Subcutaneous abdominal adipose tissue (tissue), 5 donors: ENCODE data around the gene TNPO1.
A peak's percentile ranks its signal among the peaks of the same experiment; 100 is the strongest.

Experiments used
- H3K27ac ChIP-seq: one replicate; pipeline ENCODE4 v1.7.0; 2013; ENCODE audit warnings: low read depth, mild to moderate bottlenecking, inconsistent platforms, low read length, moderate library complexity
- H3K27me3 ChIP-seq, 5 donors: one replicate each; pipeline ENCODE4 v1.7.0; 2013; ENCODE audit warnings: low read length in 5 of 5, inconsistent platforms in 1 of 5; ENCODE audit not compliant: control insufficient read depth in 5 of 5, insufficient read depth in 4 of 5
- H3K36me3 ChIP-seq, 5 donors: one replicate each; pipeline ENCODE4 v1.7.0; 2013; ENCODE audit warnings: low read length in 5 of 5; ENCODE audit not compliant: control insufficient read depth in 5 of 5, insufficient read depth in 5 of 5
- H3K4me1 ChIP-seq, 5 donors: one replicate each; pipeline ENCODE4 v1.7.0; 2013; ENCODE audit warnings: low read length in 5 of 5, mild to moderate bottlenecking in 3 of 5, moderate library complexity in 1 of 5; ENCODE audit not compliant: control insufficient read depth in 5 of 5, insufficient read depth in 5 of 5
- H3K4me3 ChIP-seq, 5 donors: one replicate each; pipeline ENCODE4 v1.7.0; 2013; ENCODE audit warnings: low read length in 5 of 5, low read depth in 1 of 5
- H3K9ac ChIP-seq, 5 donors: one replicate each; pipeline ENCODE4 v1.7.0; 2013; ENCODE audit warnings: low read length in 5 of 5, mild to moderate bottlenecking in 4 of 5, moderate library complexity in 3 of 5
- H3K9me3 ChIP-seq, 5 donors: one replicate each; pipeline ENCODE4 v1.7.0; 2013; ENCODE audit warnings: low read length in 5 of 5; ENCODE audit not compliant: control insufficient read depth in 5 of 5
- donor health status: healthy.
- donor health status: healthy.
- donor health status: healthy.
- donor health status: healthy.
- donor health status: healthy.

TNPO1 gene

DNA sequence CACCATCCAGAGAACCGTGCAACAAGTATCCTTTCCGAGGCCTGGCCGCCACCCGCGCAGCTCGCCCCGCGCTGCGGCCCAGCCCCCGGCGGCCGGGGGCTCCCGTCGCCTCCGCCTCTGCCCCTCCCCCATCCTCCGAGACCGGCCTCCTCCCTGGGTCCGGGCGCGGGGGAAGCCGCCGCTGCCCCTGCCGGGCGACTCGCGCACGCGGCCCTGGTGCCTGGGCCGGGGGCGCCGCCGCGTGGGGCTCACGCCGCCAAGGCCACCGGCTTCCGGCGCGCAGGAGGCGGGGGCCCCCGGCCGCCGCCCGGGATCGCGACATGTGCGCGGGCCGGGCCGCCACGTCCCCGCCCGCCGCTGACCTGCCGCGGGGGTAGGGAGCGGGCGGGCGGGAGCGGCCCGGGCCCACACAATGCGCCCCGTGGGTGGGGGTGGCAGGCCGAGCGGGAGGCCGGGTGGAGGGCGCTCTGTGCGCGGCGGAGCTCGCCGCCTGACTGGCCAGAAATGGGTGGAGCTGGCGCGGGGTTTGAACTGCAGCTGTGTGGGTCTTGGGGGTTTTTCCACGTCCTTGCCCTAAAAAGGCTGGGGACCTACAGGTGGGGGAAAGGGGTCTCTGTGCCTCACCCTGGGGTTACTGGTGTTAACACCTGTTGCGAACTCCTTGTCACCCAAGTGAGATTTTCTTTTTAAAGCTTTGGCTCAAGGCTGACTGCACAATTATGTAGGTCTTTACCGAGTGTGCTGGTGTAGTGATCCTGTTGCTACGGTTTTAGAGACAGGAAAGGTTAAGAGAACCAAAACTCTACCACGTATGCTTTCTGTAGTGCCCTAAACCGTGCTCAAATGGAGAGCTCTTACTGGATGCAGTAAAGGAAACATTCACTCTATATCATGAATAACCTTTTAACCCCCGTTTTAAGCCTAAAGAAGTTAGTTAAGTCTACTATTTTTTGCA is 32.3 kb downstream of the TNPO1 start:
- H3K4me3 ChIP-seq = peak overlapping the region; percentile 92 to 97 (median 93)
- peaks cover 0 to 5% (median 2%) of the 10 kb centered on the region in 5 donors for H3K36me3 ChIP-seq
- no peaks in the 10 kb centered on the region for H3K9me3 ChIP-seq
- peak overlapping the region; percentile 92 for H3K27ac ChIP-seq
- peak overlapping the region; percentile 87 to 93 (median 89) for H3K9ac ChIP-seq
- peaks cover 3 to 64% (median 40%) of the 10 kb centered on the region in 5 donors for H3K4me1 ChIP-seq
- no peaks in the 10 kb centered on the region for H3K27me3 ChIP-seq

DNA sequence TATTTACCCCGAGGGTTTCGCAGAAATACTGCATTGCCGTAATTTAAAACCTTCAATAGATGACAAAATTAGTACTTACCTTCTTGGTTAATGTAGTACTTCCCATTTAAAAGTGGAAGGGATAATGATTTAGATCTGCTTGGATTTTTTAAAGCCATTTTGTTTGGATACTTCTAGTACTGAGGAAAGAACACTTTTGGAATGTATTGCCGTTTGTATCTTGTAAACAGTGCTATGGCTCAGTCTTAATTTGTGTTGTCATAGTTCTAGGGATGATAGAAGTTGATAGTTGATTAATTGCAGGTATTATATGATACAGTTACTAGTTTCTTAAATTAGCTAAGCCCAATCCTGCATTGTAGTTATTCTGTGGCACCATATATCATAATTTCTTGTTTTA is 33.1 kb downstream of the TNPO1 start:
- Histone ChIP-seq H3K9ac (peak overlapping the region; percentile 77 to 93 (median 87)), H3K27ac (peak overlapping the region; percentile 72), H3K4me3 (peak overlapping the region; percentile 79 to 97 (median 93)), H3K9me3 (no peaks in the 10 kb centered on the region), H3K4me1 (peaks cover 3 to 64% (median 41%) of the 10 kb centered on the region in 5 donors), H3K36me3 (peaks cover 0 to 5% (median 2%) of the 10 kb centered on the region in 5 donors), H3K27me3 (no peaks in the 10 kb centered on the region)

DNA sequence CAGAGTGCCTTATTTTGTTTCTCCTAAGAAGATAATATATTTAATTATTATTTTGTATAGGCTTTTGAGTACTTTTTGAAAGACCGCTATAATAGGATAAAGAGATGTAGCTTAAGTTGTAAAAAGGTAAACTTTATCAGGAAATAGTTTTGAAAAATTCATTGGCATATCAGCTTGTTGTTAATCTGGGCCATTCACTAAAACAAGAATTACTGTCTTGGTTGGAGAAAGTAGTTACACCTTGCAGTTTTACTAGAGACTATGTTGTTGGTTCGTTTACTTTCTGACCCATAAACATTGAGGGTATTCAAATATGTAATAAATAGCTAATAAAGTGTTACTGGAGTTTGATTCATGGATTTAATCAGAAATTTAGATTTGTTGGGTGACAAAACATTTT is 33.7 kb downstream of the TNPO1 start:
- Histone ChIP-seq H3K9me3 (no peaks in the 10 kb centered on the region), H3K36me3 (peaks cover 0 to 7% (median 2%) of the 10 kb centered on the region in 5 donors), H3K27me3 (no peaks in the 10 kb centered on the region), H3K4me3 (peak overlapping the region in 3 of 5 donors; percentile 85 to 97 (median 93)), H3K4me1 (peaks cover 3 to 64% (median 41%) of the 10 kb centered on the region in 5 donors), H3K9ac (peak overlapping the region in 3 of 5 donors; percentile 33 to 77 (median 37)), H3K27ac (no peak overlapping the region)

DNA sequence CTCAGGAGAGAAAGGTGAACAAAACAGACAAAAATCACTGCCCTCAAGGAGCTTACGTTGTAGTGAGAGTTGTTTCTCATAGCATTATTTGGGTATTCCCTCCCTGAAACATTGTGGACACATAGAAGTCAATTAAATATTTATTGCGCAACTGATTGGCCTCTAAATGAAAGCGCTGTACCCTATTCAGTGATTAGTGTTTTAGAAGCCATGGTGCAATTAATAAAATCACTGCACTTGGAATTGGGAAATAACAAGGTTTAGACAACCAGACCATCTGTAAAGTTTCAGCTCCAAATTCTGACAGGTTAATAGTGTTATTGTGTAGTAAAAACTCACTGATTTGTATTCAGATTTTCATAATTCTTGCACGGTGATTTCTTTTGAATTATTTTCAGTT is 35.9 kb downstream of the TNPO1 start:
- Histone ChIP-seq H3K36me3 (peaks cover 10 to 28% (median 16%) of the 10 kb centered on the region in 5 donors), H3K27ac (no peak overlapping the region), H3K4me3 (no peak overlapping the region), H3K27me3 (no peaks in the 10 kb centered on the region), H3K9ac (no peak overlapping the region), H3K4me1 (peaks cover 3 to 52% (median 36%) of the 10 kb centered on the region in 5 donors), H3K9me3 (no peaks in the 10 kb centered on the region)

DNA sequence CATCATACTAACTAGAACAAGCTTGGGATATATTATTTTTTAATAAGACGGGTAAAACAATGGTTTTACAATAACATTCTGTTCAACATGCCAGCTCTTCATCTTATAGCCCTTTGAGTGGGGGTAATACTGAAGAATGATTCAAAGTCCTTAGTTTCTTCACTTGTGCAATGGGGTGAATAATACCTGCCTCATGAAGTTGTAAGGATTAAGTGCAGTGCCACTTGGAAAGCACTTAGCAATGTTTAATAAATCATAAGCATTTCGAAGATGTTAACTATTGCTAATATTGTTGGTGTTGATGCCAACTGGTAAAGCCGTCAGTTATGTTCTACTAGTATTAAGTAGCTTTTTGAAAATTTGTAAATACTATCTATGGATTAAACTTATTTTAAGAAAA is 38.0 kb downstream of the TNPO1 start:
- Histone ChIP-seq H3K4me3 (no peak overlapping the region), H3K4me1 (peaks cover 3 to 40% (median 24%) of the 10 kb centered on the region in 5 donors), H3K27me3 (no peaks in the 10 kb centered on the region), H3K27ac (no peak overlapping the region), H3K9me3 (no peaks in the 10 kb centered on the region), H3K36me3 (peaks cover 15 to 35% (median 18%) of the 10 kb centered on the region in 5 donors), H3K9ac (no peak overlapping the region)

DNA sequence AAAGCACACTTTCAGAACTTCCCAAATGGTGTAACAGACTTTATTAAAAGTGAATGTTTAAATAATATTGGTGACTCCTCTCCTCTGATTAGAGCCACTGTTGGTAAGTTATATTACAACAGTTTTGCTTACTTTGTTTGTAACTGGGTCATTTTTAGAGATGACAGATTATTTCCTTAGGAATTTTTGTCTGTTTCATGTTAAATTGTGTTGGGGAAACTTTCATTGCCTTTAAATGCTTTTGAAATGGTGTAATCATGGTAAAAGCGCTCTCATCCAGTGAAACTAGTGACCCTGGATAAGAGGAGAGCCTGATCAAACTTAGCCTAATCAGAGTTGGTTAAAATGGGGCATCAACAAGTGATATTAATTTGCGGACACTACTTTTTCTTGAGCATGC is 39.4 kb downstream of the TNPO1 start:
- no peak overlapping the region for H3K4me3 ChIP-seq
- peaks cover 0 to 26% (median 16%) of the 10 kb centered on the region in 5 donors for H3K4me1 ChIP-seq
- no peak overlapping the region for H3K9ac ChIP-seq
- H3K27me3 ChIP-seq = no peaks in the 10 kb centered on the region
- H3K27ac ChIP-seq = no peak overlapping the region
- H3K9me3 ChIP-seq = no peaks in the 10 kb centered on the region
- H3K36me3 ChIP-seq = peaks cover 15 to 39% (median 18%) of the 10 kb centered on the region in 5 donors

DNA sequence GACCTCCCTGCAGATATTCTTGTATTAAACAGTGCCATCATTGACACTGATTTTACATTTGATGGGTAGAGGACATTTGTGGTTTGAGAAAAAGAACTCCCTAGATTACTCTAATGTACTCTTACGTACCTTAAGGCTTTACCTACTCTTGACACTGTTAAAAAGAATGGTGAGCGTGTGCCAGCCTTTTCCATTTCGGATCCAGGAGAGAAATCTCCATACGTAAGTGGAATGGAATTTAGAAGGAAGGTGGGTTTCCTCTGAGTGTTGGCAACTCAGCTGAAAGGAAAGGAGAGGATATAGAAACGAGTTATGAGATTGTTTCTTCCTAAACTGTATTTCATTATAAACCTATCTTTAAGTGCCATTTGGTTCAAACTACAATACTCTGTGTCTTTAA is 40.9 kb downstream of the TNPO1 start:
- peaks cover 20 to 54% (median 27%) of the 10 kb centered on the region in 5 donors for H3K36me3 ChIP-seq
- no peak overlapping the region for H3K9ac ChIP-seq
- H3K9me3 ChIP-seq = no peaks in the 10 kb centered on the region
- no peak overlapping the region for H3K4me3 ChIP-seq
- H3K27me3 ChIP-seq = no peaks in the 10 kb centered on the region
- peaks cover 0 to 10% (median 7%) of the 10 kb centered on the region in 5 donors for H3K4me1 ChIP-seq
- no peak overlapping the region for H3K27ac ChIP-seq

DNA sequence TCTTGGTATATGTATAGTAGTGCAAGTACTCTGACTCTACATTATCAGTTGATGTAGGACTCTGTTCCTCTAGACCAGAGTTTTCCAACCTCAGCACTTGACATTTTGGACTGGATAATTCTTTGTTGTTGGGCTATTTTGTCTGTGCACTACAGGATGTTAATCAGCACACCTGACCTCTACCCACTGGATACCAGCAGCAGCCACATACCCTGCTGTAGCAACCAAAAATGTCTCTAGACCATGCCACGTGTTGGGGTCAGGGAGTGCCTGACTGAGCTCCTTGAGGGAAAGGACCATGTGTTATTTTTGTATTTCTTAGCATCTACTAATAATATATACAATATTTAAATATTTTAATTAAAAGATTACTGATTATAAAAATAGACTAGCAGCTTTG is 42.7 kb downstream of the TNPO1 start:
- Histone ChIP-seq H3K27me3 (no peaks in the 10 kb centered on the region), H3K4me3 (no peak overlapping the region), H3K27ac (no peak overlapping the region), H3K9me3 (no peaks in the 10 kb centered on the region), H3K9ac (no peak overlapping the region), H3K4me1 (peaks cover 0 to 6% (median 3%) of the 10 kb centered on the region in 5 donors), H3K36me3 (peaks cover 28 to 64% (median 41%) of the 10 kb centered on the region in 5 donors)

DNA sequence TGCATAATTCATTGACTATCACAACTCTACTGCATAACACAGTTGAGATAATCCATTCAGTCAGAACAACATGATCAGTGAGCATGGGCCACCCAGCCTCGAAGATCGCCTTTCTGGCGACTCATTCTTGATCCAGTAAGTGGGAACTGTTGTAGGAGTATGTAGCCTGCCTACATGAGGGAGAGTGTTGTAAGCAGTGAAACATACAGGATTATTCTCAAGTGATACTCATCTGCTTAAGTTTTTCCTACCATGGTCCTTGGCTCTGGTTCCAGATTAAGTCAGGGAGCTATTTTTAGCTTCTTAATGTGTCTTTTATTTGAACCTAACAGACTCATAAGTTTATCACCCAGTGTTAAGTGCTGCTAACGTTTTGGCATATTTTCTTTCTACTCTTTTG is 44.0 kb downstream of the TNPO1 start:
- no peaks in the 10 kb centered on the region for H3K27me3 ChIP-seq
- no peak overlapping the region for H3K27ac ChIP-seq
- no peaks in the 10 kb centered on the region for H3K9me3 ChIP-seq
- no peak overlapping the region for H3K9ac ChIP-seq
- peaks cover 30 to 64% (median 41%) of the 10 kb centered on the region in 5 donors for H3K36me3 ChIP-seq
- H3K4me1 ChIP-seq = peaks cover 0 to 6% (median 3%) of the 10 kb centered on the region in 5 donors
- H3K4me3 ChIP-seq = no peak overlapping the region

DNA sequence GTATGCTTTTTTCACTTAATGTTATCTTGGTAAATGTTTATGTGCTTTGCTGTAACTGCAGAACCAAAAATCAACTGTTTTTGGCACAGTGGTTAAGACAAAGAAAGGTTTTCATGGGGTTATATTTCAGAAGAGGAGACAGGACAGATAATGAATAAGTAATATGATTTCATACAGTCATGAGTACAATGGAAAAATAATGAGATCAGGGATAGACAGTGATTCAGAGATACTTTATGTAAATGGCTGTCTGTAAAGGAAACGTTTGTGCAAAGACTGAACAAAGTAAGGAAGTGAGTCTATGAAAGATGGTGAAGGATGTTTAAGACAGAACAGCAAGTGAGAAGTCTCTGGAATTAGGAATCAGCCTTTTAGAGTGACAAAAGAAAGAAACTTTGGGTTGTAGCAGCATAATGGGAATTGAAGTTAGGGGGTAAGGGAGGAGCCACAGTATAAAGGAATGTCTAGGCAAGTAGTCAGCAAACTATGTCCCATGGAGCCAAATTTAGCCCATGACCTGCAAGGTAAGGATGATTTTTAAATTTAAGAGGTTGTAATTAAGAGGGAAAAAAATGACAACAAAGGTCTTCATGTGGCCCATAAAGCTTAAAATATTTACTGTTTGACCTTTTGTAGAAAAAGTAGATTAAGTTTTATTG is 55.0 kb downstream of the TNPO1 start:
- no peak overlapping the region for H3K4me3 ChIP-seq
- no peaks in the 10 kb centered on the region for H3K27me3 ChIP-seq
- peaks cover 30 to 55% (median 51%) of the 10 kb centered on the region in 5 donors for H3K36me3 ChIP-seq
- H3K9me3 ChIP-seq = no peaks in the 10 kb centered on the region
- H3K27ac ChIP-seq = no peak overlapping the region
- H3K9ac ChIP-seq = no peak overlapping the region
- H3K4me1 ChIP-seq = peaks cover 0 to 5% (median 0%) of the 10 kb centered on the region in 5 donors
